HG03460 (cell line): ENCODE measurements around the gene EPSTI1.
"Not testable (repeated sequence)": the region's sequence is repeated elsewhere in the genome, so short reads cannot be mapped to it uniquely, and the experiment has no call there.

Experiments used
- ATAC-seq: cut with Tn5 transposase; IDR thresholded peaks from one replicate; pipeline ENCODE4 v1.9.1; 2021; ENCODE audit not compliant: unreplicated experiment

Gene EPSTI1

DNA sequence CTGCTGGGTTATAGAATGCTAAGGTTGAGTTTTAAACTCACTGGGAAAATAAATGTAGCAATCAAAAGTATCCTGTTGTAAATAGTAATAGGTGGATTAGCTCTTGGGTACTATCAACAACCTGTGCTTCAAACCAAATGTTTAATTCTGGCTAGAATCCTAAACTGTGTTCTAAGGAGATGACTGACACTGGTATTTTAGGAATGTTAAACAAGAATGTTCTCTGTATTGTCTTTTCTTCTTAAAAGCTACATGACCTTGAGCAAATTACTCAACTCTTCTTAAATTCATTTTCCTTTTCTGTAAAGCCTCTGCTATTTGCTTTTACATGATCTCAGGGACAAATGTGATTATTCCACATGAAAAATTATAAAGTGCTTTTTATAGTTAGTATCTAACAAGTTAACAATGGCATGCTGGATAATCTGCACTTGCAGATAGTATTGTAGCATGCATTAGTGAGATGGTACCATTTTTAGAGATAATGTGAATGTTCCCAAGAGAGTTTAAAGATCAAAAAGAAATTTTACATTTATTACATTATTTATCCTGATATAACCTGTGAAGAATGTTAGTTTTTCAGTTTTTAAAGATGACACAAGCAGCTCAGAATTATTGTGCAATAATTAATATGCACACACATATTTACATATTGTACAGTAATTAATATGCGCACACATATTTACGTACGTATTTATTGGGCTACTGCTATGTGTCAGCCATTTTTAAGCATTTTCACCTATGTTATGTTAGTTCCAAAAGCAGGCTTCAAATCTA, 13.6 kb upstream of the EPSTI1 start:
- ATAC-seq = no peak

DNA sequence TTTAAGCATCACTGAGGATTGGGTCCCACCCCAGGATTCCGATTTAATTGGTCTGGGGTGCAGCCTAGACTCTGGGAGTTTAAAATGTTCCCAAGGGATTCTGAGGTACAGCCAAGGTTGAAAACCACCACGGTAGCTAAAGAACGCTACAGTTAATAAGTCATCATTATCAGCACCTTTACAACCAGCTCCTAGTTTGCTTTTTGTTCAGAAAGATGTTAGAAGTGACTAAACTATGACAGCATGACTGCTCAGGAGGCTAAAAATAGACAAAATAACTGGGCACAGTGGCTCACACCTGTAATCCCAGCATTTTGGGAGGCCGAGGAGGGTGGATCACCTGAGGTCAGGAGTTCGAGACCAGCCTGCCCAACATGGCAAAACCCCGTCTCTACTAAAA, 11.7 kb upstream of the EPSTI1 start:
- no peak for ATAC-seq

DNA sequence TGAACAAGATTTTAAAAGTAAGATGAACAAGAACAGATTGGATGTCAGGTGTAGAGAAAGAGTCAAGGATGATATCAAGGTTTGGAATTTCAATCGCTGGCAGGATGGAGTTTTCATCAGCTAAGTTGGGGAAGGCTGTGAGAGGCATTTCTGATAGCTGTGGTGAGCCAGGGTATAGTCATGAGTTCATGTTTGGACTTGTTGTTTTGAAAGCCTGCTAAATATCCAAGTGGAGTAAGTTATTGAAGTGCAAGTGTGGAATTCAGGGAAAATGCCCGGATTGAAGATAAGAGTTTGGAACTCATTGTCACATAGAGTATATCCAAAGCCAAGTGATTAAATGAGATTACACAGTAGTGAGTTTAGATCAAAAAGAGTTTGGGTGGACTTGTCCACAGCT, 11.0 kb upstream of the EPSTI1 start:
- ATAC-seq = no peak

DNA sequence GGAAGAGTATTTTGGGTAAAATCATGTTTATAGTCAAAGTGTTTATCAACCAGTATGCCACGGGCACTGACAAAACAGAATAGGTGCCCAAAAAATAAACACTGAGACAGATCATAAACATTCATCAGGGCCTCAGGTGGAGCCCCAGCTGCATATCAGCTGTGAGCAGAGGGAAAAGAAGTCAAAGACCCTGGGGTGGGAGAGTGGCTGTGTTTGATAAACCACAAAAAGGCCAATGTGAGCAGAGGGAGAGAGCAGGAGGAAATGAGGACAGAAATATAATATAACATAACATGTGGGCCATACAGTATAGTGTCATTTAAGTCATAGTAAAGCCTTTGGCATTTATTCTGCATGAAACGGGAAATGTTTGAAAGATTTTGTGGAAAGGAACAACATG, 10.0 kb upstream of the EPSTI1 start:
- no peak for ATAC-seq

DNA sequence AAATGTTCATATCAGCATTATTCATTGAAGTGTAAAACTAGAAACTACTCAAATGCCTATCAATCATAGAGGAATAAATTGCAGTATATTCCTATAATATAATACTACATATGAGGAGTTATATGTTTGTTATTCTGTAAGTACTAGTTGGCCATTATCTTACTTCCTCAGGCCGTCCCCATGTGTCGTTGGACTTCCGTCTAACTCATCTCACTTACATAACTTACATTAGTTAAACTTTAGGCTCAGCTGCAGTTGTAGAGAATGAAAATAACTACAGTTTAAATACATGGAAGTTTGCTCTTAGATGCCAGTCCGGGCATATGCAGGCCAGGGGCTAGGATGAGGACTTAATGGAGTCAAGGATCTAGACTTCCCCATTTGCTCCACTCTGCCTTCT, 8.6 kb upstream of the EPSTI1 start:
- no peak for ATAC-seq

DNA sequence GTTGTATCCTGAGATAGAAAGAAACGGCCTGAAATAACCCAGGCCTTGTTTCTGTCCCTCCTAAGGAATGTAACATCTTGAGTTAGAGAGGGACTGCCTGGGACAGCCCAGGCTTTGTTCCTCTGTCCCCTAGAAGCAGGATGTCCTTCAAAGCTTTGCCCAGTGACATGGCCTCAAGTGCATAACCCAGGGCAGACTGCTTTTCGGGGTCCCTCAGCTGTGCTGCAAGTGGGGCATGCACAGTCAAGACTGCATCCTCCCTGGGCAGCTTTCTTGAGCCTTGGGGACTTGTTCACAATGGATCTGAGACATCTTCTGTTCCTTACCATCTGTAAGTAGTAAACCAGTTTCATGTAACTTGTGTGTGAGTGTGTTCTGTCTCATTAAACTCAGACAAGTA, 7.5 kb upstream of the EPSTI1 start:
- no peak for ATAC-seq

DNA sequence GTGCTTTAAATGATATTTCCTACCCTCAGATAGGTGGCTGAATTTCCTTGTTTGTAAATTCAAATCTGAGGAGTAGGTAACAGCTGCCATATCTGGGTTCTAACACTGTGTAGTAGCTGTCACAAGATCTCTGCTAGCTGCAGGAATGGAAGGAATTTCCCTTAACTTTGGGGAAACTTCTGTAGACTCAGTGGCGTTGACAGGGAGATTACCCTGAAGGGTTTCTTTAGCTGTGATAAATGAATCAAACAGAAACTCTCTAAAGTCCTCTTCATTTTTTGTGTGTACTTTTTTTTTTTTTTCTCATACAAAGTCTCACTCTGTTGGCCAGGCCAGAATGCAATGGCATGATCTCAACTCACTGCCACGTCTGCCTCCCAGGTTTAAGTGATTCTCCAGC, 5.3 kb upstream of the EPSTI1 start:
- ATAC-seq = peak; percentile 51

DNA sequence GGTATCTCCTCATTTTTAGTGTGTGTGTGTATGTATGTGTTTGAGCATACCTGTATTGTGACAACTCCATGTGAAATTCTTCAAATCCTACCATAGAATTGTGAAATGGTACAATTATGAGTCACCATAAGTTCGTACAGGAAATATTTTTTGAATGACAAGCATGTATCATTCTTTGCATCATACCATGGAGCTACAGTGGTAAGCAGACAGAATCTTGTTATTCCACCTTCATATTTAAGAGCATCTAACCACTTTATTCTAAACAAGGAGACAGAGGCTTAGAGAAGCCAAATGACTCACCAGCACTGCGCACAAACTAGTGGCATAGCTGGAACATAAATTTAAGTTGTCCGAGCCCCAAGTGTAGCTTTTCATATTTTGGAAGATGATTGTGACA, 4.5 kb upstream of the EPSTI1 start:
- no peak for ATAC-seq

DNA sequence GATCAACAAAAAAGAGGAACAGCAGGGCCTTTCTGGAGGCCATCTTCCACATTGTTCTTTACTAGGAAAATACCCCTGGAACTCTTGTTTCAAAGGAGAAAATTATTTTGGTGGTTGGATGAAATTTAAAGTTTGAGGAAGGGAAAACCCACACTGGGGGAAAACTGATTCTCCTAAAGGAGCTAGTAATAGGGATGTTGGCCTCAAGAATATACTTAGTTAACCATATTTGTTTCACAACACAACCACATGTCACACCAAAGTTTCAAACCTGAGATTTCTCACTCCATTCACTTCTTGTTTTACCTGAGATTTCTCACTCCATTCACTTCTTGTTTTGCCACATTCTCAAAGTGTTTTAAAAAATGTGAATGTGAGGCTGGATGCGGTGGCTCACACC, 2.8 kb upstream of the EPSTI1 start:
- no peak for ATAC-seq

DNA sequence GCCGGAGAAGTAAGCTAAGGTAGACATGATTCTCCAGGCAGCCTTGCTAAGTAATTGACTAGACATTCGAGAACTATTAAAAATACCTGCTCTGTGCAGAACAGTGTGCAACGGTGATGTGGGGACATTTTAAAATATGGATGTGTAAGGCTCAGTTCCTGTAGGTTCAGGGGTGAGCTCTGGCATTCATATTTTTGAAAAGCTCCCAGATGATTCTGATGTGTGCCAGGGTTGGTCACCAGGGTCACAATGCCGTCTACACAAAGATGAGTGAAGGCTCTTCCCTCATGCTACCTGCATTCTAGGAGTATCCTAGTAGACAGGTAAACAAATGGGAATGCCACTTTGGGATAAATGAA, 702 bp upstream of the EPSTI1 start:
- ATAC-seq = peak; percentile 4

DNA sequence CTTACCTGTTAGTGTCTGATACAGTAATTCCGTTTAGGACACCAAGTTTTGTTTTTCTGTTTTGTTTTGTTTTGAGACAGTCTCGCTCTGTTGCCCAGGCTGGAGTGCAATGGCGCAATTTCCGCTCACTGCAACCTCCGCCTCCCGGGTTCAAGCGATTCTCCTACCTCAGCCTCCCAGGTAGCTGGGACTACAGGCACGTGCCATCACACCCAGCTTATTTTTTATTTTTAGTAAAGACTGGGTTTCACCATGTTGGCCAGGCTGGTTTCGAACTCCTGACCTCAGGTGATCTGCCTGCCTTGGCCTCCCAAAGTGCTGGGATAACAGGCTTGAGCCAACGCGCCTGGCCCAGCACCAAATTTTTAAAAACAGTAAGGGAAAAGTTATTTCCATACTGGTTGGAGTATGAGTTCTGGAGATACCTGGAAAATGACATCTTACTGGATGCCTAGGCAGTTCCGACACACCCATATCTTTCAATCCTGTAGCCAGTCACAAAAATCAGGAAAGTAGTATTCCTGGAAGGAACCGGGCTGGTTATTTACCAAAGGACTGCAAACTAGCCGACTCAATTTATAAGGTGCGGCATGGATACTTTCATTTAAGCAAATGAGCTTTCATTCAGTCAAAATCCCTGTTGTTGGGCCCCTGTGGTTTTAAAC, 676 bp downstream of the EPSTI1 start:
- ATAC-seq = not testable (repeated sequence)

DNA sequence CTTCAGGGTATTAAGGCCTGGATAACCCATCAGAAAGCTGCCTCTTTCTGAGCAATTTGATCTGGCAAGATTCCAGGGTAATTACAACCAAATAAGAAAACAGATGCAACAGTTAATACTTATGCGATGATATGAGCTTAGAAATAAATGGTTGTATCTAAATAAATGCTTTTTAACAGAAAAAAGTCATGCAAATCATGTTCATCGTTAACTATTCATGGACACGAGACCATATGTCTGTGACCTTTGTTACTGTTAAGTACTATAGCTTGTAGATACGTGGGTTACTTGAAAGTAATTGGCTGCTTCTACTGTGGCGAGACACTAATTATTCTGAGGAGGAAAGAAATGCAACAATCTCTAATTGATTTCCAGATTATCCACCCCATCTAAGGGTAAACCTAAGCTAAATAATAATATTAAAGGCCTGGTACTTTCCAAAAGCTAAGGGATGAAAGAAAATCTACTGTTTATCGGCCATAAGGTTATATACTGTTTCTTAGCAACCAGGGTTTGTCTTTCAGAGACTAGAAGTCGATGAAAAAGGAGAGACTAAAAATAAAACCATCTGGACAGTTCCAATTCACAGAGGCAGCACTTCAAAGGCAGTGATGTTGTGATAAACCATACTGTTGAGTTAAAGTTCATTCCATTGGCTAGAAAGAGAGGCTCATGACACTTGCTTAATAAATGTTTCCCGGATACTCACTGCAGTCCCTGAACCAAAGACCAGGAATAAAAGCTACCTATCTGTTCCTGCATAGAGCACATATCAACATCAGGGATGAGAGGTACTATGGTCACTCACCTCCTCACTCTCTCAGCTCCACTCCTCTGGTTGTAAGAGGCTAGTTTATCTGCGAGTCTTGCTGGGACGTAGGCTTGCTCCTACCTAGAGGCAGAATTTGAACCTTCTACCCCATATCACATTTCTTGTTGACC, 1.5 kb downstream of the EPSTI1 start:
- ATAC-seq = no peak

DNA sequence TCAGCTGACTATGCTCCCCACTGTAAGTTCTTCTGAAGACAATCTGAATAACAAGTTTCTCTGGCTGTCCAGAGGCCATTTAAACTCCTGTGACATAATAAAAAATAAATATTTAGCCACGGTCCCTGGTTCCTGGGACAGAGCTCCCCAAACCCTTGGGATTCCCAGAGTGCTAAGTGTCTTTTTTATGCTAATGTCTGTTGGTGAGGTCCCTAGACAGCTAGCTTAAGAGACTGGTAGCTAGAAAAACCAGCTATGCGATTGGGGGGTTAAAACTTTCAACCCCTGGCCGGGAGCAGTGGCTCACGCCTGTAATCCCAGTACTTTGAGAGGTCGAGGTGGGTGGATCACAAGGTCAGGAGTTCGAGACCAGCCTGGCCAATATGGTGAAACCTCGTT, 5.9 kb downstream of the EPSTI1 start:
- ATAC-seq = no peak

DNA sequence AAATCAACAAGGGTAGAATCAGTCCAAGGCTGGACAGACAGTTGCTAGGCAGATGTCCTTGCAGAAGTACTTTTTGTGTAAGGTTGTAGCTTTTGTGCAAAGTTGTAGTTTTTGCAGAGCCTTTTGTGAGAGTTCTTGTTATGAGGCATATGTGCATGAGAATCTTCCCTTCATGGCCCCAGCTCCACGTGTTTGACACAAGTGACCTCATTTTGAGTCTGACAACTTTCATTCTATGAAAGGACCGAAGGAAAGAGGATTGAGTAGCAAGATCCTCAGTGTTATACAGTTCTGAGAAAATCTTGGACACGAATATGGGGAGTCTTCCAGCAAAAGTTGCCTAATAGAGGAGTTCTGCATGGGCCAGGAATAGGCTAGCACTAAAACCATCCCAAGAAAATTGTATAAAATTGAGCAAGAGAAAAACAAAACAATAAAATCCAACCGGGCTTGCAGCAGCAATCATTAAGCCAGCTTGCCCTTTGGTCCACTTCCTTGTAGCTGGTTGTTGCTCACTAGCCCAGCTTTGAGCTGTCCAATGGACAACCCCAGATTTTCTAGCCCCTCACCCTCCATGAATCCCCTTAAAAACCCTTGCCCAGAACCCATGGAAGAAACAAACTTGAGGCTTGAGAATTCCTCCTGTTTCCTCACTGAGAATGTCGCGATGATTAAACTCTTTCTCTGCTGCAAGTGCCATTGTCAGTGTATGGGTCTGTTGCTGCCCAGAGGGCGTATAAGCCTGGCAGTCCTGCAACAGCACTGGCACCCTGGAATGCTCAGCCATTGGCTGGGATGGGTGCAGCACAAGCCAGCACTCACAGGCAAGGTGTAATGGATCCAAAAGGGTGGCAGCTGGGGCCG, 6.5 kb downstream of the EPSTI1 start:
- ATAC-seq = no peak

DNA sequence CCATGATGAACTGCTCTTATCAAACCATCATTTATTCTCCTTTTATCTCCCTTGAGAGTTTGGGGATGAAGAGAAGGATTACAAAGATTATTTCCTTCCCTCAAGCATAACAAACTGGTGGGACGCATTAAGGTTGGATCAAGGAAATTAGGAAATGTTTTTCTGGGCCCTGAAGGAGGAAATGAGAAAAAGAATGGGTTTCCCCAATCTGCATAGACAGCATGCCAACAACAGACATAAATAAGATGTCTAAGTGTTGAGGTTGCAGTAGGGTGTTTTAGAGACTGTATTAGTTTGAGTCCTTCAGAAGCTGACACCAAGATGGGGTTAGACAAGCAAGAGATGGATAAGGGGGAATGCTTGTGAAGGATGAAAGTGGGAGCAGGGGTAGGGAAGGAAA, 7.3 kb downstream of the EPSTI1 start:
- no peak for ATAC-seq

DNA sequence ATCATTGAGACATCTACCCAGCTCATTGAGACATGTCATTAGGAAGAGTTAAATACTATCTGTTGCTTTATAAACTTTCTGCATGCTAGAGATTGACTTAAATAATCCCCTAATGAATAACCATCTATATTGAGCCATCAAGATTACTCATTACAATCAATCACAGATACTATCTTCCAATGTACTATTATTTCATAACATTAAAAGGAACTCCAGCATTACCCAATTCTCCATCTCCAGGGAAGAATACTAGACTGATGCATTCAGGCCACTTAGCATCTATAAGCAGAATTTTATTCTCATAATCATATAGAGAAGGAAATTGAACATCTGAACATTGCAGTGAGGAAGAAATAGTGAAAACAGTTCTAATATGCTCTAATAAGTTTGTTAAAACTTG, 8.0 kb downstream of the EPSTI1 start:
- no peak for ATAC-seq

DNA sequence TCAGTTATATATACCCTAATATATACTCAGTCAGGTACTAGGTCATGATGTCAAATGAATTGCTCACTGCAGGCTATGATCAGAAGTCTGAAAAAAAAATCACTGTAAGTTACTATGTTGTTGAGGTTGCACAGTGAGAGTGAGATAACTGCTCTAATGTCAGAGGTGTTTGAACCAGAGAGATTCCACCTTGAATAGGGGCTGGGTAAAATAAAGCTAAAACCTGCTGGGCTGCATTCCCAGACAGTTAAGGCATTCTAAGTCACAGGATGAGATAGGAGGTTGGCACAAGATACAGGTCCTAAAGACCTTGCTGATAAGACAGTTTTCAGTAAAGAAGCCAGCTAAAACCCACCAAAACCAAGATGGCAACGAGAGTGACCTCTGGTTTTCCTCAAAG, 10.2 kb downstream of the EPSTI1 start:
- no peak for ATAC-seq

DNA sequence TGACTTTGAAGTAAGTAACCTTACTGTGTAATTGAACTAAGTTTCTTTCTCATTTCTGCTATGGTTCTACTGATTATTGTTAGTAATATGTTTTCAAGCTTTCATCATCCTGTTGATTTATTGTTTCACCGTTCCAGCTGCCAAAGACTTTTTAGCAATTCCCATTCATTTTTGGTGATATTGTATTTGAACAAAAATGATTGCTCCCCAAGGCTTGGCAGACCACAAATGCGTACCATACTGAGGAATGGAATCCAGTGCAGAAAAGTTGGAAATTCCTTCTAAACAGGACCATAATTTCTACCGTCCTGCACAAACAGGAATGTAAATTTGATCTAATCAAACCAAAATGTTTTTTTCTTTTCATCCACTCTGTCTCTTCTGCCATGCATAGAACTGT, 10.7 kb downstream of the EPSTI1 start:
- no peak for ATAC-seq

DNA sequence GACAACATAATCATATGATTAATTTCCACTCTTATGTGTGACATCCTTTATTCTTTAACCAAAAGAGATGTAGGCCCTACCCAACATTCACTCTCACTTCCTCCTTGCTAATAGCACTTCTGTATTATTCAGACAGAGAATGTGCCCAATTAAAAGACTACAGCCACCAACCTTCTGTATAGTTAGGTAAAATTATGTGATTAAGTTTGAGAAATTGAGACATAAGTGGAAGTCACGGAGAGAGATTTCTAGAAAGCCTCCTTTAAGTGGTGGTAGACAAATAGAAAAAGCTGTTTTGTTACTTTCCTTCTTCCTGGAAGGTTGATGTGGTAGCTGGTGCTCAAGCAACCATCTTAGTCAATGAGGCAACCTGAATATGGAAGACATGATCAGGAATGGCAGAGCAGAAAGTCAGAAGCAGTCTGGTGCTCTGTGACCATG, 14.8 kb downstream of the EPSTI1 start:
- ATAC-seq = no peak

DNA sequence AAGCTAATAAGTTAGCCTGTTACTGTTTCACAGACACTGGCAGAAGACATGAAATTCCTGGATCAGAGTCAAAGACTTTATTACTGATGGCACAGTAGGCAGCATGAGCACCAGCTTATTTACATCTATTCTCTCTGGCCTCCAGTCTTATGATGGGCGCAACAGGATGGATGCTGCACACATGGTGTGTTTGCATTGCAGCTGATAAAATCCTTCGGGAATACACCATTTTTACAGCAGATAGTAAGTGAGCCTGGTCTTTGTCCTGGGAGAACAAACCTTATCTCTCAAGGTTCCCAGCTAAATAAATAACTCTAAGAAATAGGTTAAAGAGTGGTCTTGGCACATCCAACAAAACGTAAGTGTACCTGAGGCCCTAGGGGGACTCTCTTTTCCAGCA, 16.0 kb downstream of the EPSTI1 start:
- no peak for ATAC-seq

DNA sequence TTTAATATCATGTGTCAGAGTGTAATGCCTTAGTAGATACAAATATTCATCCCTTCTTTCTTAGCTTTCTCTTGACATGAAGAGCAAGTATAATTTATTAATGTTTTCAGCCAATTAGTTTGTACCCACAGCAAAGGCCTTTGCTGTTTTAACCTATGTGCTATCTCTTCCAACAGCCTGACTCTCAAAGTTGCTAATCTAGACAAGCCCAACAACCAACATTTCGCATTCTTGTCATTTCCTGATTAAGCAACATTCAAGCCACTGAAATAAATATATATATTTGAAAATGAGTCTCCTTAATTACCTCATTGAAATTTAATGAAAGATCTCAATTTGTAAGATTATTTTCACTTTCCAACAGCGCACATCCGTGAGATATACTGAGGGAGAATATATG, 18.5 kb downstream of the EPSTI1 start:
- no peak for ATAC-seq
